Endothelial cell of umbilical vein (primary cell): ENCODE data around the gene TRIM71. TPM values are rescaled to one million over a fixed set of nuclear protein-coding genes. Genes with fewer than 3 reads are reported as not detected.
A peak's percentile ranks its signal among the peaks of the same experiment; 100 is the strongest.

Experiments used
- BruUV-seq: library from RNA; stranded (reverse); fragments of 400-500 nt; replicated peaks from 2 replicates; lab custom pipeline; 2021; lab: Mats Ljungman, UMichigan
- CTCF ChIA-PET: fragments of 300-600, 350-600 bp; sonication (Branson Sonifier 250); formaldehyde crosslinking; loops from one replicate; lab custom pipeline; 2021; ENCODE audit warnings: antibody characterized with exemption, inconsistent platforms; lab: Charles Lee
- POLR2A ChIA-PET: fragments of 300-600, 350-600 bp; sonication (Branson Sonifier 250); formaldehyde crosslinking; loops from one replicate; lab custom pipeline; 2021; ENCODE audit warnings: antibody characterized with exemption, inconsistent platforms; lab: Charles Lee
- DNase-seq: peaks from one replicate; pipeline ENCODE4 v3.0.0-alpha.2; 2011; ENCODE audit warnings: low read depth, low spot score
- FAIRE-seq: peaks from 2 replicates; lab custom pipeline; 2011; peaks lifted over from hg19 to GRCh38; lab: Jason Lieb, UNC
- H2AFZ ChIP-seq: 2 replicates; pipeline ENCODE4 v1.6.0; 2012; ENCODE audit warnings: low read depth, low read length, control low read depth, inconsistent platforms
- H3K27ac ChIP-seq: 2 replicates; pipeline ENCODE4 v1.5.1; 2011; ENCODE audit warnings: low read depth, mild to moderate bottlenecking, control low read depth, low read length, moderate library complexity; ENCODE audit not compliant: insufficient read depth
- H3K27me3 ChIP-seq, 2 experiments: 2 replicates each; pipeline versions ENCODE4 v1.6.0 to v1.6.1; 2011; ENCODE audit warnings: low read length in 2 of 2, mixed read lengths in 1 of 2; ENCODE audit not compliant: control insufficient read depth in 2 of 2, insufficient read depth in 2 of 2
- H3K36me3 ChIP-seq, 2 experiments: 2 replicates in 1 of 2; 3 replicates in 1 of 2; pipeline ENCODE4 v1.5.1; 2011; ENCODE audit warnings: low read length in 2 of 2, mild to moderate bottlenecking in 1 of 2, moderate library complexity in 1 of 2; ENCODE audit not compliant: control insufficient read depth in 2 of 2, insufficient read depth in 2 of 2; ENCODE audit errors: extremely low read depth in 1 of 2
- H3K4me1 ChIP-seq: 3 replicates; pipeline ENCODE4 v1.5.1; 2011; ENCODE audit warnings: mild to moderate bottlenecking, low read length; ENCODE audit not compliant: control insufficient read depth, insufficient read depth; ENCODE audit errors: extremely low read depth
- H3K4me2 ChIP-seq: 2 replicates; pipeline ENCODE4 v1.6.1; 2011; ENCODE audit warnings: low read length, control low read depth, mixed read lengths; ENCODE audit not compliant: insufficient read depth
- H3K4me3 ChIP-seq, 3 experiments: fragments of 200-600 bp in 1 of 3; sonication (generic), shearing (Covaris generic) in 1 of 3; replicated peaks in 1 of 3; 2 replicates each; pipeline ENCODE4 v1.5.1; 2011 to 2016; ENCODE audit warnings: control low read depth in 3 of 3, low read length in 3 of 3, mild to moderate bottlenecking in 2 of 3, inconsistent platforms in 1 of 3, low read depth in 1 of 3, moderate library complexity in 1 of 3; ENCODE audit not compliant: insufficient read depth in 1 of 3
- H3K79me2 ChIP-seq: 2 replicates; pipeline ENCODE4 v1.6.0; 2012; ENCODE audit warnings: low read length, inconsistent platforms; ENCODE audit not compliant: control insufficient read depth, insufficient read depth
- H3K9ac ChIP-seq: replicated peaks from 2 replicates; pipeline ENCODE3; 2011; ENCODE audit warnings: low read length, control low read depth; ENCODE audit not compliant: insufficient read depth; ENCODE audit errors: extremely low read depth
- H3K9me1 ChIP-seq: replicated peaks from 3 replicates; pipeline ENCODE4 v1.6.0; 2011; ENCODE audit warnings: mild to moderate bottlenecking, low read length; ENCODE audit not compliant: control insufficient read depth, insufficient read depth; ENCODE audit errors: extremely low read depth
- H3K9me3 ChIP-seq: replicated peaks from 2 replicates; pipeline ENCODE4 v1.5.1; 2012; ENCODE audit warnings: low read length, inconsistent platforms; ENCODE audit not compliant: control insufficient read depth, insufficient read depth
- H4K20me1 ChIP-seq: replicated peaks from 2 replicates; pipeline ENCODE3; 2011; ENCODE audit warnings: mild to moderate bottlenecking, low read length; ENCODE audit not compliant: control insufficient read depth, insufficient read depth; ENCODE audit errors: extremely low read depth
- EZH2 ChIP-seq: IDR thresholded peaks from 2 replicates; pipeline ENCODE4 v1.6.1; 2012; ENCODE audit warnings: borderline replicate concordance, low read depth, mild to moderate bottlenecking, moderate library complexity, low read length, inconsistent platforms; ENCODE audit not compliant: severe bottlenecking
- FOS ChIP-seq: IDR thresholded peaks from 2 replicates; pipeline ENCODE4 v1.6.1; 2011; ENCODE audit warnings: mild to moderate bottlenecking, low read length, moderate library complexity, borderline replicate concordance; ENCODE audit not compliant: insufficient read depth
- GATA2 ChIP-seq: IDR thresholded peaks from 2 replicates; pipeline ENCODE4 v1.7.0; 2011; ENCODE audit warnings: low read depth, mild to moderate bottlenecking, moderate library complexity, mixed read lengths, low read length; ENCODE audit not compliant: insufficient read length, insufficient read depth
- JUN ChIP-seq: IDR thresholded peaks from 2 replicates; pipeline ENCODE4 v1.6.1; 2011; ENCODE audit warnings: borderline replicate concordance, low read depth; ENCODE audit not compliant: insufficient read length, insufficient read depth
- dilution Hi-C: fragments of 300-500 bp; cut with MboI; formaldehyde crosslinking; loops from one replicate; pipeline ENCODE4 v1.15.0; 2019; ENCODE audit warnings: low sequenced_read_pairs; ENCODE audit not compliant: extremely low pct_ligation_motif_present
- intact Hi-C: fragments of 100-400 bp; cut with micrococcal nuclease; formaldehyde crosslinking; loops from one replicate; pipeline ENCODE4 v1.10.0; 2022
- polyA plus RNA-seq, 4 experiments: library from polyadenylated mRNA; depleted of rRNA in 3 of 4; stranded (reverse) in 3 of 4; unstranded in 1 of 4; fragments of >200 nt; gene quantifications; 2 replicates each; pipeline versions ENCODE4 v1.2.1 to v1.2.3, GENCODE V29; 2011 to 2012; ENCODE audit warnings: missing spikeins in 1 of 4
- total RNA-seq: library from RNA; stranded (reverse); gene quantifications from 2 replicates; pipeline ENCODE4 v1.2.3, GENCODE V29; 2021

The TRIM71 gene
- total and polyA plus RNA-seq, 2 donors (not counting 3 experiments of a cell fraction or from before 2014, with no cell fraction given) = not detected

DNA sequence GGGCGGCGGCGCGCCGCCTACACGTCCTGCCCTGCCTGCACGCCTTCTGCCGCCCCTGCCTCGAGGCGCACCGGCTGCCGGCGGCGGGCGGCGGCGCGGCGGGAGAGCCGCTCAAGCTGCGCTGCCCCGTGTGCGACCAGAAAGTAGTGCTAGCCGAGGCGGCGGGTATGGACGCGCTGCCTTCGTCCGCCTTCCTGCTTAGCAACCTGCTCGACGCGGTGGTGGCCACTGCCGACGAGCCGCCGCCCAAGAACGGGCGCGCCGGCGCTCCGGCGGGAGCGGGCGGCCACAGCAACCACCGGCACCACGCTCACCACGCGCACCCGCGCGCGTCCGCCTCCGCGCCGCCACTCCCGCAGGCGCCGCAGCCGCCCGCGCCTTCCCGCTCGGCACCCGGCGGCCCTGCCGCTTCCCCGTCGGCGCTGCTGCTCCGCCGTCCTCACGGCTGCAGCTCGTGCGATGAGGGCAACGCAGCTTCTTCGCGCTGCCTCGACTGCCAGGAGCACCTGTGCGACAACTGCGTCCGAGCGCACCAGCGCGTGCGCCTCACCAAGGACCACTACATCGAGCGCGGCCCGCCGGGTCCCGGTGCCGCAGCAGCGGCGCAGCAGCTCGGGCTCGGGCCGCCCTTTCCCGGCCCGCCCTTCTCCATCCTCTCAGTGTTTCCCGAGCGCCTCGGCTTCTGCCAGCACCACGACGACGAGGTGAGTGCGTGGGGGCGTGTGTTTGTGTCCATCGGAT is 602 bp downstream of the TRIM71 start:
- no peak overlapping the region for H3K9ac ChIP-seq
- H3K27me3 ChIP-seq = peaks cover 73 to 91% of the 10 kb centered on the region in 2 experiments
- no peak overlapping the region for H3K27ac ChIP-seq
- FAIRE-seq = no peak
- no TSS peak for BruUV-seq
- no peak overlapping the region for H3K4me3 ChIP-seq
- H3K9me1 ChIP-seq = no peaks in the 10 kb centered on the region
- no peaks in the 10 kb centered on the region for H4K20me1 ChIP-seq
- peaks cover 6% of the 10 kb centered on the region for H3K4me1 ChIP-seq
- dilution Hi-C loops (no loop called here), intact Hi-C loops (no loop called here)
- no peak overlapping the region for H2AFZ ChIP-seq
- peak; percentile 89 for TF ChIP-seq EZH2
- TF ChIP-seq JUN = no peak
- no peak for TF ChIP-seq GATA2
- ChIA-PET CTCF (no interaction called here), POLR2A (no interaction called here)
- H3K4me2 ChIP-seq = no peak overlapping the region
- H3K9me3 ChIP-seq = no peaks in the 10 kb centered on the region
- no peak for DNase-seq
- no peaks in the 10 kb centered on the region for H3K36me3 ChIP-seq
- H3K79me2 ChIP-seq = no peaks in the 10 kb centered on the region

DNA sequence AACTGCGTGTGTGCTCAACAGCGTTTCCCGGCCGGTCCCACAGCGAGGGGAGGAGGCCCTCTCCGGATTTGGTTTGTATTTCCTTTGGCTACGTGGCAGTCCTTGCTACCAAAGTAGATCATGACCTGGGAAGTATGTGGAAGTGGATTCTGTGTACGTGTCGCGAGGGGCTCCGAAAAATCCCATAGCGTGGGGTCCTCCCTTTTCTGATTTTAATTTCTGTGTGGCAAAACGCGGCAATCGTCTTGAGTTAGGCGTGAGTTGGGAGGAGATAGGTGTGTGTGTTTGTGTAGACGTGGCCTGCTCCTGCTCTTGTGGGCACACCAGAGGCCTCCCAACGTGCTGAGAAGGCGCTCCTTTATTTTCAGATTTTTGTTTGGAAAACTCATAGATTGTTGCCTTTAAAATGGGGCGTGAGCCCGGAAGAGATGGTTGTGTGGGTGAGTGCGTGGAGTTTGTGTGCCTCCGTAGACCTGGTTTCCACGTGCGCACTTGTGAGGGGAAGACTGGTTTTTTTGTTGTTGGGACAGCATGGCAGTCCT is 1.2 kb downstream of the TRIM71 start:
- Histone ChIP-seq H2AFZ (no peak overlapping the region), H3K4me2 (no peak overlapping the region), H3K27me3 (peaks cover 73 to 89% of the 10 kb centered on the region in 2 experiments), H3K79me2 (no peaks in the 10 kb centered on the region), H3K36me3 (no peaks in the 10 kb centered on the region), H3K27ac (no peak overlapping the region), H3K9me3 (no peaks in the 10 kb centered on the region), H3K9ac (no peak overlapping the region), H4K20me1 (no peaks in the 10 kb centered on the region), H3K4me3 (no peak overlapping the region), H3K9me1 (no peaks in the 10 kb centered on the region), H3K4me1 (peaks cover 6% of the 10 kb centered on the region)
- POLR2A ChIA-PET = no interaction called here
- intact Hi-C loops (no loop called here), dilution Hi-C loops (no loop called here)
- CTCF ChIA-PET = no interaction called here
- no peak for FAIRE-seq
- BruUV-seq = no TSS peak
- DNase-seq = no peak
- TF ChIP-seq EZH2 (peak; percentile 42), FOS (no peak)
